Activated CD4-positive, alpha-beta T cell treated with anti-CD3 and anti-CD28 coated beads, Interleukin-2, amount 50 U/mL, for 16 hours (primary cell): ENCODE measurements around the gene OR51B5.
"Not testable (repeated sequence)": the region's sequence is repeated elsewhere in the genome, so short reads cannot be mapped to it uniquely, and the experiment has no call there.

ENCODE experiments used
- DNase-seq: peaks from one replicate; pipeline ENCODE4 v3.0.0-alpha.2; 2020

Gene OR51B5

GRCh38 chr11:5343474-5344335 is at the start of gene OR51B5:
Gene OR51B5, minus strand, starts transcription at chr11:5343524. Its CDS starts 0 bp downstream, at chr11:5343524.
- DNase-seq: no peak

GRCh38 chr11:5390210-5390609 is 46.9 kb upstream of the OR51B5 start:
- DNase-seq: no peak

- DNase-seq: no peak
These were observed 41.0 kb upstream of the OR51B5 start for GRCh38 chr11:5384335-5384734.

- DNase-seq: no peak
These were observed 40.3 kb upstream of the OR51B5 start, which contains the start of gene OR51M1 for GRCh38 chr11:5383576-5383975. Gene OR51M1, plus strand, starts transcription at chr11:5383812. Its CDS starts 5,587 bp downstream, at chr11:5389399.

DNA sequence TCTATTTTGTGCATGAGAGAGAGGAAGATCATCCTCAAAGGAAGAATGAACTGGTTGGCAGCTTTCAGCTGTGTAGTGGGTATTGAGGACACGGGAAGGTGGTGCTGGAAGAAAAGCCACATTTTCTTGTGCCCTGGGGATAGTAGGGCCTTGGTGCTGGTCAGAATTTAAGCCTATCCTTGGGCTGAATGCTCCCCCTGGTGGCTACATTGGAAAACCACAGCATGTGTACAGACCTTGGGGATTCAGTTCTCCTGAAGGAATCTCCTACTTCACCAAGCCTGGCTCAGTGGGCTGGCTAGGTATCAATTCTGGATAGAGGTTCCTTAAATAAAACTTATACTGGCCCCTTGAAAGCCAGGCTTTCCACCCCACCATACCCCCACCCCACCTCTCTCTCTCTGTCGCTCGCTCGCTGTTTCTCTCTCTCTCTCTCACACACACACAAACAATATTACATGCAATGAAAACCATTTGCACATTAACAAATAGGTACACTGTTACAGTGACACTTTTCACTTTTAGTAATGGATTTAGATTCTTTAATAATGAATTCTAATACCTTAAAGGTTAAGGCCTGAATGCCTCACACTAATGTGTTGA is 37.5 kb upstream of the OR51B5 start:
- peak; percentile 46 for DNase-seq

DNA sequence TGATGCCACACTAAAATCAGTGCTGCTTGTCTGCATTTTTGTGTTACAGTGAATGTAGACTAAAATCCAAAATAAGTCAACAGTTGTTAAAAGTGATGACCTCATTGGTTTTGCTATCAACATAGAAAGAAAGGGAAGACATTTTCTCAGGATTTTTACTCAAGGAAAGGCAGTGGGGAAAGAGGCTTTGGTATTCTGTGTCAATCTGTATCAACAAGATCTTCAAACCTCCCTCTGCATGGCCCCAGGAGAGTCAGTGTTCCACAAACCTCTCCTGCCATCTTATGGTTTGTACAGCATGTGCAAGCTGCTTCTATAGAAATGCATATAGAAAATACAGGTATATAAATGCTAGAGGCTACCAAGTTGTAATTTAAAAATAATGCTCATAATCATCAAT is 26.5 kb upstream of the OR51B5 start:
- DNase-seq: no peak

GRCh38 chr11:5368502-5369043 is 25.2 kb upstream of the OR51B5 start:
- DNase-seq: no peak

DNA sequence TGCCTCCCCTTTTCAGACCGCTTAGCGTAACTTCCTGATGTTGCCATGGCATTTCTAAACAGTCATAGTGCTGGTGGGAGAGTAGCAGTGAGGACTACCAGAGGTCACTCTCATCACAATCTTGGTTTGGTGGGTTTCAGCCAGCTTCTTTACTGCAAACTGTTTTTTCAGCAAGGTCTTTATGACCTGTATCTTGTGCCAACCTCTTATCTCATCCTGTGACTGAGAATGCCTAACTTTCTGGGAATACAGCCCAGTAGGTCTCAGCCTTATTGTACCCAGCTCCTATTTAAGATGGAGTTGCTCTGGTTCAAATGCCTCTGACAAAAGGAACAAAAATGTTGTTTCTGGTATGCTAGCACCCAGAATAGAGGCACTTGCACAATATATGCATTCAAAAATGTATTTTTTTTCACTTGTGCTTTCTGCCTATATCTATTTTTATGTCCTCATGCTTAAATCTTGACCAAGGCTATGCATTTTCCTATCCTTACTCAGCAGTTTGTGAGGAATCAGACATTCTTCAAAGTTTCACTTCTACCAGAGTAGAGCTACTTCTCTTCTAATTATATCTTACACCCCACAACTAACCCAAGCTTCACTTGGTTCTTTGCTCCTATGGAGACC is 24.2 kb upstream of the OR51B5 start:
- DNase-seq: no peak

DNA sequence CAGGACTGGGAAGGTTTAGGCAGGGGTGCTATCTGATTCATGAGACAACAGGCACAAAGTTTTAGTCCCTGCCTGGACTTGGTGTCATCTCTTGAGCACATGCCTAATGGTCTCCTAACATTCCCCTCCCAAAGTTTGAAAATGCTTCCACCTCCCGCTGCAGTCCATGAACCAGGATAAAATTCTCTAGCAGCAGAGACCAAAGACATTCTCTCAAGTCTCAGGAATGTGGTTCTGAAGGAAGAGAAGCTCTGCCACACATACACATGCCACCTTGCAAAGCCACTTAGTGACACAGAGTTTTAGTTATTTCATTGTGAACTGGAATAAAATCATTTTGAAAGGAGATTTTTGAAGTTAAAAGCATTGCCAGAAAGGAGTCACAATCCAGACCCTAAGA is 23.5 kb upstream of the OR51B5 start:
- no peak for DNase-seq

DNA sequence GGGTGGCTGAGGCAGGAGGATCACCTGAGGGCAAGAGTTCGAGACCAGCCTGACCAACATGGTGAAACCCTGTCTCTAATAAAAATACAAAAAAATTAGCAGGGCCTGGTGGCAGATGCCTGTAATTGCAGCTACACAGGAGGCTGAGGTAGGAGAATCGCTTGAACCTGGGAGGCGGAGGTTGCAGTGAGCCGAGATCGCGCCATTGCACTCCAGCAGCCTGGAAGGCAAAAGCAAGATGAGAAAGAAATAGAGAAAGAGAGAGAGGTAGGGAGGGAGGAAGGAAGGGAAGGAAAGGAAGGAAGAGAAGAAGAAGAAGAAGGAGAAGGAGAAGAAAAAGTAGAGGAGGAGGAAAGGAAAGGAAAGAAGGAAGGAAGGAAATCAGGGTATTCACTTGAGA is 23.0 kb upstream of the OR51B5 start:
- not testable (repeated sequence) for DNase-seq

DNA sequence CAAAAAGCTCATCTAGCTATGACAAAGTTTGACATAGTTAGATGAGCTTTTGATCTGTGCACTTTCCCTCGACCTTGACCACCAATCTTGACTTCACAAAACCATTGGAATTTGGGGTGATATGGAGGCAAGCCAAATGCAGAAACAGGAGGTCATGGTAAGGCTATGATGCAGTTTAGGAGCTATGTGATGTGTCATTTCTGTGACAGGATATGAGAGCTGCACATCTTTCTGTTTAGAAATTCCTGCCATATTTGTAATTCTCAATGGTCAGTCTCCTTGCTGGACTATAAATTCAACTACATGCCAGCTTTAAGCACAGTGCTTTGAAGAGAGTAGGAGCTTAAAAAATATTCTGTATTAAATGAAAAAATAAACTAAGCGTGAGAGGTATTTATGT is 20.9 kb upstream of the OR51B5 start:
- no peak for DNase-seq

DNA sequence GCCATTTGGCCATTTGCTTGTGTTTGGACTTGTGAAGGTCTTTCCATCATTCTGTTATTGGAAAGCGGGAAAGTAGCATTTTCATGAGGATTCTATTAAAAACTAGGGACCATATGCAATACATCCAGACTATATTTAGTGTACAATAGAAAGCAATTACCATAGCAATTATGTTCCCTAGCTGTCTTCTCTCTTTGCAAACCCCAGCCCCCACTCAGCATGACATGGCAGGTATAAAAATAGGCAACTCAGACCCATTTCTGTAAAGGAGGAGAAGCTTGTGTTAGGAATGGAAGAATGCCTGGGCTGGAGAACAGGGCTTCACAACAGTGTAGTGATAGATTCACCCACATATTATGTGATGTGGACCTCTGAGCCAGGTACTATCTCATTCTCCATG is 20.4 kb upstream of the OR51B5 start:
- DNase-seq: no peak

DNA sequence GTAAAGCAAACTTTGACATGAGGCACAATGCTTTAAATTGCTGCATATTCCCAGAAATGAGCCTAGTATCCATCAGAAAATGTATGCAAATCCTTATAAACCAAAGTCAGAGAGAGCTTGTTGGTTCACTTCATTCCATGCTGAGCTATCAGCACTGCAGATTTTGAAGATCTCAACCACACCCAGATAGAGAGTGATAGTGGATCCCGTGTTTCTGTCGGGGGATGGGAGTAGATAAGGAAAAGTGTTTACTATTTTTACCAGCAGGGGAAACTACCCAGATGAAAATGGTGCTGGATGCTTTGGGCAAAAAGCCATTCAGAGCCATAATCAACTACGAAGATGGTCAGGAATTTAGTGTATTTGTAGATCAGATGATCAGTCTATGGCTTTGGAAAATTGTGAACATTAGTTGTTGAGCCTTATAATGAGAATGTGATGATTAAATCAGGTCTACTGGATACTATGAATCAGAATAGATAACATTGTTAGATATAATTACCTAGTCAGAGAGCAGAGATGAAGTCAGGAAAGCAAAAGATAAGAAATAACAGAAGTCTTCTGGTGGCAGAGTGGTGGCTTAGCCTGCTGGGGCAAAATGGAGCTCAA is 18.8 kb upstream of the OR51B5 start:
- no peak for DNase-seq

DNA sequence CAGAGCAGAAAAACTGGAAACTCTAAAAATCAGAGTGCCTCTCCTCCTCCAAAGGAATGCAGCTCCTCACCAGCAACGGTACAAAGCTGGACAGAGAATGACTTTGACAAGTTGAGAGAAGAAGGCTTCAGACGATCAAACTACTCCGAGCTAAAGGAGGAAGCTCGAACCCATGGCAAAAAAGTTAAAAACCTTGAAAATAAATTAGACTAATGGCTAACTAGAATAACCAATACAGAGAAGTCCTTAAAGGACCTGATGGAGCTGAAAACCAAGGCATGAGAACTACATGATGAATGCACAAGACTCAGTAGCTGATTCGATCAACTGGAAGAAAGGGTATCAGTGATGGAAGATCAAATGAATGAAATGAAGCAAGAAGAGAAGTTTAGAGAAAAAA is 12.7 kb upstream of the OR51B5 start:
- DNase-seq: not testable (repeated sequence)

GRCh38 chr11:5351208-5351607 is 7.9 kb upstream of the OR51B5 start, which contains the start of gene OR51B6:
Gene OR51B6, plus strand, starts transcription at chr11:5351508. Its CDS starts 0 bp downstream, at chr11:5351508.
- DNase-seq: no peak

DNA sequence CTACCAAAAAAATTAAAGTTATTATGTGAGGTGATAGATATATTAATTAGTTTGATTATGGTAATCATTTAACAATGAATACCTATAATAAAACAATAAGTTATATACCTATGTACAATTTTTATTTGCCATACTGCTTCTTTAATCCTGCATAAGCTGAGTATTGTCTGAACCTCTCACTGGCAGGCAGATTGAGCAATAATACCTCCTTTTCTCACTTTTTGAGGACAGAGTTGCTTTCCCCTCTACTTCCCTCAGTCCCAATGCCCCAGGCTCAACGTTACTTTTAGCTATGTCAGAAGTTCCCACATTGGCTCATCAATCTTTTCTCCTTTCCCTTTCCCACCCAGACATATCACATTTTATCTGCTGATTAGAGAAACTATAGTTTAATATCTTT is 6.2 kb upstream of the OR51B5 start:
- no peak for DNase-seq

GRCh38 chr11:5348551-5349194 is 5.3 kb upstream of the OR51B5 start:
- DNase-seq: no peak

DNA sequence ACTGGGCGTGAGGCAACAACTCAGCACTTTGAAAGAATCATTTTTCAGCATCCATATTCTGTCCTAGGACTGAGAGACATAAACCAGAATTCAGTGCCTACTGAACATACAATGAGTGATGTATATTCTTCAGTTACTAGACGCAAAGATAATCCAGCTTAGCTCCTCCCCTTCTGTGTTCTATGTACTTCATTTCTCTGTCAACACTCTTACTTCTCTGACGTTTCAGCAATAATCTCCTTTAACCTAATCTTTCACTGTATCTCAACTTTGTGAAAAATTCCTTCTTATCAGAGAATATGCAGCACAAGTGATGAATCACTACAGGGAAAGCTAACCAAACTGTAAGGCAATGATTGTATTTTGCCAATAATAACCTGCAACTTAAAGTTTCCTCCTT is 2.5 kb upstream of the OR51B5 start:
- no peak for DNase-seq

- no peak for DNase-seq
These were observed 3.5 kb downstream of the OR51B5 start for GRCh38 chr11:5339771-5340322.

DNA sequence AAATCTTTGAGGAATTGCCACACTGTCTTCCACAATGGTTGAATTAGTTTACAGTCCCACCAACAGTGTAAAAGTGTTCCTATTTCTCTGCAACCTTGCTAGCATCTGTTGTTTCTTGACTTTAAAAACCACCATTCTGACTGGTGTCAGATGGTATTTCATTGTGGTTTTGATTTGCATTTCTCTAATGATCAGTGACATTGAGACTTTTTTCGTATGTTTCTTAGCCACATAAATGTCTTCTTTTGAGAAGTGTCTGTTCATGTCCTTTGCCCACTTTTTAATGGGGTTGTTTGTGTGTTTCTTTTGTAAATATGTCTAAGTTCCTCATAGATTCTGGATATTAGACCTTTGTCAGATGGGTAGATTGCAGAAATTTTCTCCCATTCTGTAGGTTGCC is 6.1 kb downstream of the OR51B5 start:
- DNase-seq: not testable (repeated sequence)

DNA sequence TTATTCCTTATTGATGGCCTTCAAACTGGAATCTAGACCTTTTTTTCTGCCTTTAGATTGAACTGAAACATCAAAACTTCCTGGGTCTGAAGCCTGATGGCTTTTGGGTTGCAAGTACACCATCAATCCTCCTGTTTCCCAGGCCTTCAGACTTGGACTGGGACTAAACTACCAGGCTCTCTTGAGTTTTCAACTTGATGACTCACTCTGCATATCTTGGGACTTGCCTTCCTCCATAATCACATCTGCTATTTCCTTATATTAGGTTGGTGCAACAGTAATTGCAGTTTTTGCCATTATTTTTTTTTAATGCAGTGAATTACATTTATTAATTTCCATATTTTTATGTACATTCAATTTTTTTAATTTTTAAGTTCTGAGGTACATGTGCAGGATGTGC is 7.0 kb downstream of the OR51B5 start:
- no peak for DNase-seq

DNA sequence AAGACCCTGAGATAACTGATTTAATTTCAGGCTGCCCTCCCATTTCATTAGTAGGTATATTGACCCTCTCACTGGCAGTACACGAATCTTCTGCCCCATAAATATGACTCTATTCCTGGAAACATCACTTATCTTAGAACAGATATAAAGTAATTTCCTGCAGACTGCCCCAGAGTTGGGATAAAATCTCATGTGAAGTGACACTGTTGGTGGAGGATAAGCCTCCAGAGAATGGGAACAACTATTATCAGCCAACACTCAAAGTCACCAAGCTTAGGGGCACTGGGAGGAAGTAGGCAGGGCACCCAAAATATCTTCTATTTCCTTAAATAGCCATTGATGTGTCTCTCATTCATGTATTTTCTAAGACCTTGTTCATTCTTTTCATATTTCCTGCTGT is 8.2 kb downstream of the OR51B5 start:
- DNase-seq: no peak
